Left lung (tissue), 10 donors: ENCODE results near the gene SCAPER. TPM values are rescaled to one million over a fixed set of nuclear protein-coding genes. Genes with fewer than 3 reads are reported as not detected.

Experiments
- ATAC-seq: fragments of 200-7000 bp; cut with Tn5 transposase; one replicate; pipeline ENCODE4 v1.9.1; 2020; ENCODE audit warnings: moderate library complexity
- DNase-seq, 4 donors: peaks; one replicate each; pipeline ENCODE4 v3.0.0-alpha.2; 2013 to 2020
- H3K27ac ChIP-seq, 2 donors: fragments of 200-600 bp; sonication (generic) in 1 of 2; one replicate each; pipeline versions ENCODE4 v1.5.0 to v1.8.0; 2020 to 2021
- H3K27me3 ChIP-seq, 2 donors: fragments of 200-600 bp; sonication (generic) in 1 of 2; one replicate each; pipeline versions ENCODE4 v1.5.0 to v1.8.0; 2020 to 2021
- H3K36me3 ChIP-seq, 2 donors: fragments of 200-600 bp; sonication (generic) in 1 of 2; one replicate each; pipeline versions ENCODE4 v1.5.0 to v1.8.0; 2020 to 2021
- H3K4me1 ChIP-seq, 2 donors: fragments of 200-600 bp; one replicate each; pipeline ENCODE4 v1.8.0; 2021
- H3K4me3 ChIP-seq, 2 donors: fragments of 200-600 bp; sonication (generic) in 1 of 2; one replicate each; pipeline versions ENCODE4 v1.5.0 to v1.8.0; 2020 to 2021; ENCODE audit warnings: mild to moderate bottlenecking in 1 of 2
- H3K9me3 ChIP-seq, 2 donors: fragments of 200-600 bp; sonication (generic) in 1 of 2; one replicate each; pipeline versions ENCODE4 v1.5.0 to v1.8.0; 2020 to 2021
- intact Hi-C, 2 donors: fragments of 100-400 bp; cut with DNase I; formaldehyde crosslinking; loops; one replicate each; pipeline versions ENCODE4 v1.11.2 to v1.14.2; 2022
- polyA plus RNA-seq, 6 donors: library from polyadenylated mRNA; unstranded; fragments of 120-200 nt; gene quantifications; one replicate each; pipeline ENCODE4 v1.2.1, GENCODE V29; 2013; ENCODE audit not compliant: insufficient read length in 6 of 6
- total RNA-seq, 2 donors: library from RNA; stranded (reverse); fragmentation: NEBNext Ultra II Directional; extraction: Animal tissue kit (Norgen Biotek cat#: 25700); gene quantifications; one replicate each; pipeline ENCODE4 v1.2.1, GENCODE V29; 2021
- TF ChIP-seq, protein P1 (sequence below), 2 donors: fragments of 200-600 bp; sonication (generic) in 1 of 2; IDR thresholded peaks; one replicate each; pipeline versions ENCODE4 v1.5.0 to v1.8.0; 2021; ENCODE audit warnings: antibody characterized with exemption in 2 of 2
- donor health status: DM: no; HTN: yes; CAD: no.
- donor health status: DM: no; HTN: no; CAD: no.

SCAPER gene
- total and polyA plus RNA-seq, 8 donors: 18.3 to 30.0 (median 26.6) TPM

DNA sequence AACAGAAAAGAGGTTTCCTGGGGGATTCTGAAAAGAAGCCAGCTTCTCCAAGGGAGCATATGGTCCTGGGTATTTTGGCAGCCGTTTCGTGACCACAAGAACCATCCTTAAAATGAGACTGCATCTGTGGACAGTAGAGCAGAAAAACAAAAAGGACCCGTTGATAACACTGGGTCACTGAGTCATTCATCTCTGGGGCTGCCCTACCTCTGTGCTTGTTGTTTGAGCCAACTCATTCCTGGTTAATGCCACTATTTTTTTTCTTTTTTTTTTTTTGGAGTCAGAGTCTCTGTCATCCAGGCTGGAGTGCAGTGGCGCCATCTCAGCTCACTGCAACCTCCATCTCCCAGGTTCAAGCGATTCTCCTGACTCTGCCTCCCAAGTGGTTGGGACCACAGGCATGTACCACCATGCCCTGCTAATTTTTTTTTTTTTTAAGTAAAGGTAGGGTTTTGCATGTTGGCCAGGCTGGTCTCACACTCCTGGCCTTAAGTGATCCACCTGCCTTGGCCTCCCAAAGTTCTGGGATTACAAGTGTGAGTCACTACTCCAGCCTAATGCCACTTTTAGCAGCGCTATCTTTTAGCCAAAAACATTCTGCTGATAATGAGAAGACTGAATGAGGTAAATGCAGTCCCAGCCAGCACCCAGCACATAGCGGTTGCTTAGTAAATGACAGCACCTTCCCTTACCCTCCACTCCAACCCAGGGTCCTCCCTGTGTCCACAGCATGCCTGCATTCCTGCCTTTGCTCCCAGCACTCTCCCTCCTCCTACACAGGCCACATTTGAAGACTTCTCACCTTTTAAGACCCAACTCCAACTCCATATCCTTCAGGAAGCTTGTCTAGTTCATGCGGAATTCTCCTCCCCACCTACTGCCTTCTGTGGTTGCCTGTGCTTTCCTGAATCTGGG lies 577.7 kb downstream of the SCAPER start:
- Histone ChIP-seq H3K9me3 (no peaks in the 10 kb centered on the region), H3K36me3 (no peaks in the 10 kb centered on the region), H3K4me1 (no peaks in the 10 kb centered on the region), H3K4me3 (no peak overlapping the region), H3K27me3 (peaks cover 8 to 82% of the 10 kb centered on the region in 2 donors), H3K27ac (no peak overlapping the region)
- DNase-seq (no peak), ATAC-seq (no peak)
- intact Hi-C loops: loop anchor here in 1 of 2 donors (5.0 kb wide), 1 partner anchor 135 kb away; no protein-coding TSS in a partner anchor
- TF ChIP-seq, protein P1, sequence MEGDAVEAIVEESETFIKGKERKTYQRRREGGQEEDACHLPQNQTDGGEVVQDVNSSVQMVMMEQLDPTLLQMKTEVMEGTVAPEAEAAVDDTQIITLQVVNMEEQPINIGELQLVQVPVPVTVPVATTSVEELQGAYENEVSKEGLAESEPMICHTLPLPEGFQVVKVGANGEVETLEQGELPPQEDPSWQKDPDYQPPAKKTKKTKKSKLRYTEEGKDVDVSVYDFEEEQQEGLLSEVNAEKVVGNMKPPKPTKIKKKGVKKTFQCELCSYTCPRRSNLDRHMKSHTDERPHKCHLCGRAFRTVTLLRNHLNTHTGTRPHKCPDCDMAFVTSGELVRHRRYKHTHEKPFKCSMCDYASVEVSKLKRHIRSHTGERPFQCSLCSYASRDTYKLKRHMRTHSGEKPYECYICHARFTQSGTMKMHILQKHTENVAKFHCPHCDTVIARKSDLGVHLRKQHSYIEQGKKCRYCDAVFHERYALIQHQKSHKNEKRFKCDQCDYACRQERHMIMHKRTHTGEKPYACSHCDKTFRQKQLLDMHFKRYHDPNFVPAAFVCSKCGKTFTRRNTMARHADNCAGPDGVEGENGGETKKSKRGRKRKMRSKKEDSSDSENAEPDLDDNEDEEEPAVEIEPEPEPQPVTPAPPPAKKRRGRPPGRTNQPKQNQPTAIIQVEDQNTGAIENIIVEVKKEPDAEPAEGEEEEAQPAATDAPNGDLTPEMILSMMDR (IDR thresholded peaks at IDR 0.05): no peak

DNA sequence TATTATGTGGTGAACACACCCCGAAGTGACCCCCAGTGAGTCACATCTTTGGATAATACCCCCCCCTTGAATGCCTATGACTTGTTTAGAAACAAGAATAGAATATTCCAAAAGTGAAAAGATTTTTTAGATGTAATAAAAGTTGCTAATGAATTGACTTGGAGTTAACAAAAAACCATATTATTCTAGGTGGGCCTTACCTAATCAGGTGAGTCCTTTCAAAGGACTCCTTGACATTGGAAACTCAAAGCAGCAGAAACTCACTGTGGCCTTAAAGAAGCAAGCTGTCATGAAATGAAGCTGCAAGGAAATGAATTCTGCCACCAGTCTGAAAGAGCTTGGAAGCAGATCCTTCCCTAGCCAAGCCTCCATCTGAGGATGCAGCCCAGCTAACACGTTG lies 579.4 kb downstream of the SCAPER start:
- ATAC-seq (no peak), DNase-seq (no peak)
- no peaks in the 10 kb centered on the region for H3K4me1 ChIP-seq
- H3K27me3 ChIP-seq: peaks cover 21 to 96% of the 10 kb centered on the region in 2 donors
- no peaks in the 10 kb centered on the region for H3K36me3 ChIP-seq
- TF ChIP-seq, protein P1 (IDR thresholded peaks at IDR 0.05): no peak
- no peak overlapping the region for H3K27ac ChIP-seq
- no peaks in the 10 kb centered on the region for H3K9me3 ChIP-seq
- H3K4me3 ChIP-seq: no peak overlapping the region
- intact Hi-C loops: loop anchor here in 1 of 2 donors (5.0 kb wide), 1 partner anchor 133 kb away; no protein-coding TSS in a partner anchor

DNA sequence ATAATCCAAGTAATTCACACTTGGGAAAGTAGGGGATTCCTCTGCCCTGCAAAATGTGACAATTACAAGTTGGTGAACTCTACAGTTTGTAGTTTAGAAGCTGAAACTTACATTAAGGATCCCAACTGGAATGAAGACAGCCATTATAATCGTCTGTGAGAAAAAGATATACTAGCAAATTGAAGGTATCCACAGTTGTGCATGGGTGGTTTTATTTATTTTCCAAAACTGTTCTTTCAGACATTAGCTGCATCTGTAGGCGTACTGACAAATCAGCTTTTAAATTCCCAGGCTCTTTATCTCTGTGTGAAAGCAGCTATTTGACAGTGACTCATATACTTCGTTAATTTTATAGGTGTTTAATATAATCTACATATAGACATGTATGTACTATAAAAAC lies 581.1 kb downstream of the SCAPER start:
- peaks cover 21 to 87% of the 10 kb centered on the region in 2 donors for H3K27me3 ChIP-seq
- no peak overlapping the region for H3K27ac ChIP-seq
- H3K4me3 ChIP-seq: no peak overlapping the region
- TF ChIP-seq, protein P1 (IDR thresholded peaks at IDR 0.05): no peak
- H3K4me1 ChIP-seq: no peaks in the 10 kb centered on the region
- ATAC-seq (no peak), DNase-seq (no peak)
- intact Hi-C loops: no loop called here
- no peaks in the 10 kb centered on the region for H3K36me3 ChIP-seq
- H3K9me3 ChIP-seq: no peaks in the 10 kb centered on the region

DNA sequence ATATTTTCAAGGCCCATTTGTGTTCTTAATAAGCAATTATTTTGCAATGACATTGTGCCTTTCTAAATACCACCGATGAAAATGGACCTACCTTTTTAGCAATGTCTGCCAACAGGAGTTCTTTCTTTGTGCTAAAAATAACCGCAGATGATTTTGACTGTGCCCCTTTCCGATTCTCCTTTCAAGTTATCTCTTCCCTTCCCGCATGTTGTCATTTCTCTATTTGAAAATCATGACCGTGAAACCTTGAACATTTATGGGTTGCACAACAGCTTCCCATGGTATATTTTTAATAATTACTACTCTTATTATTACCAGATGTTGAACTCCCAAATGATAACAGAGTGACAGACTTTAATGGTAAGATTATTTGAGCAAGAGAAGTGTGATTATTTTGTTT lies 583.5 kb downstream of the SCAPER start:
- no peak for ATAC-seq
- Histone ChIP-seq H3K36me3 (no peaks in the 10 kb centered on the region), H3K4me3 (no peak overlapping the region), H3K4me1 (no peaks in the 10 kb centered on the region), H3K27me3 (peaks cover 21 to 66% of the 10 kb centered on the region in 2 donors), H3K9me3 (no peaks in the 10 kb centered on the region), H3K27ac (no peak overlapping the region)
- intact Hi-C loops: no loop called here
- no peak for DNase-seq
- TF ChIP-seq, protein P1 (IDR thresholded peaks at IDR 0.05): no peak

DNA sequence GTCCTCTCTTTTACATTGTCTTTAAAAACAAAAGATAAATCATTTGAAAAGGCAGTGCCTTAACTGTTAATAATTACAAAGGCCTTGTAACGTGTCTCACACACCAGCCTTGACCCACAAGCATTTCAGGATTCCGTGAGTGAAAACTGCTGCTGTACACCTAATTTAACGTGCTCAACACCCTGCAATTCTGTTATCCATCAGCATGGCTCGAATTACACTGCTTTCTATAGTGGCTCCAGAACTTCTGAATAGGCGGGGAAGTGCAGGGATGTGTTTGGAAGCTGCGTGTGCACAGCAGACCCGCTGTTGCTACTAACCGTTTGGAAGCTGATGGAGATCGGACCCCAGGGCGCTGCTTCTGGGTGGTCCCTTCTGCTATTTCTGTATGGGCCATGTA lies 584.0 kb downstream of the SCAPER start:
- no peaks in the 10 kb centered on the region for H3K9me3 ChIP-seq
- no peak overlapping the region for H3K4me3 ChIP-seq
- ATAC-seq (no peak), DNase-seq (no peak)
- TF ChIP-seq, protein P1 (IDR thresholded peaks at IDR 0.05): no peak
- H3K4me1 ChIP-seq: no peaks in the 10 kb centered on the region
- peaks cover 21 to 62% of the 10 kb centered on the region in 2 donors for H3K27me3 ChIP-seq
- intact Hi-C loops: no loop called here
- H3K36me3 ChIP-seq: no peaks in the 10 kb centered on the region
- H3K27ac ChIP-seq: no peak overlapping the region
